Prostate gland (tissue), 2 donors: ENCODE measurements around the gene PPP1R12C.

ENCODE experiments used
- POLR2A ChIP-seq: fragments of 450-650 bp; IDR thresholded peaks from one replicate; pipeline ENCODE4 v1.6.1; 2016; ENCODE audit warnings: antibody characterized with exemption, mild to moderate bottlenecking
- POLR2AphosphoS5 ChIP-seq: sonication (generic); formaldehyde crosslinking; IDR thresholded peaks from one replicate; pipeline ENCODE4 v1.6.1; 2017; ENCODE audit warnings: antibody characterized with exemption
- TF ChIP-seq, protein P1 (sequence below), 4 experiments: fragments of 200-600 bp in 2 of 4; fragments of 450-650 bp in 2 of 4; sonication (generic) in 2 of 4; IDR thresholded peaks; 1 replicate in 3 of 4; 2 replicates in 1 of 4; pipeline ENCODE4 v1.5.1; 2016 to 2019; ENCODE audit warnings: antibody characterized with exemption in 4 of 4, mild to moderate bottlenecking in 2 of 4, moderate library complexity in 2 of 4

DNA sequence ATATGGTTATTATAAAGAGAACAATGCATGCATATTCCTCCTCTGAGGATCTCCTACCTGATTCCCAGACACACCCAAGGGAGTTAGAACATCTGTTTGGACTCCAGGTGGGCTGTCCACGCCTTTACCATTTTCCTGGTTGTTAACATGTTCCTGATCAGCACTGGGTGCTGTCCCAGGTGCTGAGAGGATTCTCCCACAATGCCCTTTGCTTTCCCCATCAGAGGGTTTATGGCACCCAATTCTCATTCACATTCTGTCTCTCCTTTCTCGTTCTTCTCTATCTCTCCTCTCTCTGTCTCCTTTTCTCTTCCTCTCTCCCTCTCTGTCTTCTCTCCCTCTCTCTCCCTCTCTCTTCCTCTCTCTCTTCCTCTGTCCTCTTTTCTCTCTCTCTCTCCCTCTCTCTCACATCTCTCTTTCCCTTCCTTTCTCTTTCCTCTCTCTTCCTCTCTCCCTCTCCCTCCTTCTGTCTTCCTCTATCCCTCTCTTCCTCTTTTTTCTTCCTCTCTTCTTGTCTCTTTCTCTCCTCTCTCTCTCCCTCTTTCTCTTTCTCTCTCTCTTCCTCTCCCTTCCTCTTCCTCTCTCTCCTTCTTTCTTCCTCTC, 51.2 kb downstream of the PPP1R12C start:
- TF ChIP-seq, protein P1, sequence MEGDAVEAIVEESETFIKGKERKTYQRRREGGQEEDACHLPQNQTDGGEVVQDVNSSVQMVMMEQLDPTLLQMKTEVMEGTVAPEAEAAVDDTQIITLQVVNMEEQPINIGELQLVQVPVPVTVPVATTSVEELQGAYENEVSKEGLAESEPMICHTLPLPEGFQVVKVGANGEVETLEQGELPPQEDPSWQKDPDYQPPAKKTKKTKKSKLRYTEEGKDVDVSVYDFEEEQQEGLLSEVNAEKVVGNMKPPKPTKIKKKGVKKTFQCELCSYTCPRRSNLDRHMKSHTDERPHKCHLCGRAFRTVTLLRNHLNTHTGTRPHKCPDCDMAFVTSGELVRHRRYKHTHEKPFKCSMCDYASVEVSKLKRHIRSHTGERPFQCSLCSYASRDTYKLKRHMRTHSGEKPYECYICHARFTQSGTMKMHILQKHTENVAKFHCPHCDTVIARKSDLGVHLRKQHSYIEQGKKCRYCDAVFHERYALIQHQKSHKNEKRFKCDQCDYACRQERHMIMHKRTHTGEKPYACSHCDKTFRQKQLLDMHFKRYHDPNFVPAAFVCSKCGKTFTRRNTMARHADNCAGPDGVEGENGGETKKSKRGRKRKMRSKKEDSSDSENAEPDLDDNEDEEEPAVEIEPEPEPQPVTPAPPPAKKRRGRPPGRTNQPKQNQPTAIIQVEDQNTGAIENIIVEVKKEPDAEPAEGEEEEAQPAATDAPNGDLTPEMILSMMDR (IDR thresholded peaks at IDR 0.05), result no peak
- no peak for TF ChIP-seq POLR2A
- TF ChIP-seq POLR2AphosphoS5, result no peak
